K562 (cell line): Measurements from ENCODE around the gene PRDM8. TPM values are rescaled to one million over a fixed set of nuclear protein-coding genes. Genes with fewer than 3 reads are reported as not detected.

Experiments
- ATAC-seq: fragments of 200-7000 bp; cut with Tn5 transposase; 3 replicates; pipeline ENCODE4 v1.9.1; 2020; ENCODE audit warnings: moderate library complexity
- BruUV-seq: library from RNA; stranded (reverse); fragments of 400-500 nt; replicated peaks from 2 replicates; lab custom pipeline; 2021; lab: Mats Ljungman, UMichigan
- CTCF ChIA-PET: fragments of 300-600 bp; formaldehyde crosslinking; extraction: SDS; loops from one replicate; lab custom pipeline; 2021; ENCODE audit warnings: low intra/inter-chr PET ratio; lab: Yijun Ruan, JAX
- POLR2A ChIA-PET: fragments of 300-600, 350-650 bp; sonication (Branson Sonifier 250); formaldehyde crosslinking; extraction: SDS; loops from one replicate; lab custom pipeline; 2021; ENCODE audit warnings: antibody characterized with exemption, inconsistent platforms; lab: Yijun Ruan, JAX
- DNase-seq, 4 experiments: peaks; one replicate each; pipeline versions ENCODE4 v3.0.0 to v3.0.0-alpha.2; 2011 to 2018; ENCODE audit warnings: low spot score in 3 of 4, mixed read lengths in 3 of 4; ENCODE audit errors: extremely low read depth in 1 of 4
- FAIRE-seq: peaks from 2 replicates; lab custom pipeline; 2011; peaks lifted over from hg19 to GRCh38; lab: Jason Lieb, UNC
- H2AFZ ChIP-seq: 2 replicates; pipeline ENCODE4 v1.6.0; 2011; ENCODE audit warnings: low read depth, low read length, control low read depth, inconsistent platforms
- H3K27ac ChIP-seq: fragments of 200-600 bp; 3 replicates; pipeline ENCODE4 v1.8.0; 2011; ENCODE audit warnings: low read depth, mild to moderate bottlenecking, control low read depth, inconsistent platforms, low read length, moderate library complexity, mixed read lengths; ENCODE audit errors: extremely low read depth
- H3K27me3 ChIP-seq, 2 experiments: fragments of 300-600 bp in 1 of 2; 2 replicates in 1 of 2; 3 replicates in 1 of 2; pipeline versions ENCODE4 v1.6.0 to v1.8.0; 2011; ENCODE audit warnings: inconsistent platforms in 2 of 2, low read length in 2 of 2, mild to moderate bottlenecking in 1 of 2, mixed read lengths in 1 of 2, moderate library complexity in 1 of 2; ENCODE audit not compliant: control insufficient read depth in 2 of 2, insufficient read depth in 2 of 2
- H3K36me3 ChIP-seq: fragments of 300-600 bp; 3 replicates; pipeline ENCODE4 v1.8.0; 2011; ENCODE audit warnings: mild to moderate bottlenecking, low read length, inconsistent platforms; ENCODE audit not compliant: control insufficient read depth, insufficient read depth
- H3K4me1 ChIP-seq, 2 experiments: fragments of 200-600 bp in 1 of 2; replicated peaks in 1 of 2; 2 replicates in 1 of 2; 3 replicates in 1 of 2; pipeline versions ENCODE4 v1.5.1 to v1.8.0; 2011; ENCODE audit warnings: inconsistent platforms in 2 of 2, low read length in 2 of 2, mild to moderate bottlenecking in 1 of 2, mixed read lengths in 1 of 2, moderate library complexity in 1 of 2; ENCODE audit not compliant: control insufficient read depth in 2 of 2, insufficient read depth in 2 of 2
- H3K4me2 ChIP-seq: 2 replicates; pipeline ENCODE4 v1.6.1; 2011; ENCODE audit warnings: low read length, control low read depth, inconsistent platforms, mixed read lengths; ENCODE audit not compliant: insufficient read depth
- H3K4me3 ChIP-seq: fragments of 200-600 bp; sonication (generic), shearing (Covaris generic); 2 replicates; pipeline ENCODE4 v1.5.1; 2016; ENCODE audit warnings: control low read depth, inconsistent platforms
- H3K79me2 ChIP-seq: fragments of 200-600 bp; 3 replicates; pipeline ENCODE4 v1.8.0; 2011; ENCODE audit warnings: low read length, inconsistent platforms; ENCODE audit not compliant: control insufficient read depth, insufficient read depth
- H3K9ac ChIP-seq, 2 experiments: 2 replicates each; pipeline versions ENCODE4 v1.6.0 to v1.6.1; 2011; ENCODE audit warnings: low read depth in 2 of 2, low read length in 2 of 2, control low read depth in 1 of 2, inconsistent platforms in 1 of 2, mild to moderate bottlenecking in 1 of 2, mixed read lengths in 1 of 2; ENCODE audit not compliant: insufficient read depth in 1 of 2
- H3K9me1 ChIP-seq: one replicate; pipeline ENCODE4 v1.6.0; 2011; ENCODE audit warnings: inconsistent platforms, mild to moderate bottlenecking, low read length, moderate library complexity; ENCODE audit not compliant: control insufficient read depth, insufficient read depth
- H3K9me3 ChIP-seq: replicated peaks from 2 replicates; pipeline ENCODE4 v1.5.1; 2011; ENCODE audit warnings: low read depth, low read length, inconsistent platforms; ENCODE audit not compliant: control insufficient read depth, insufficient read depth
- H4K20me1 ChIP-seq: replicated peaks from 2 replicates; pipeline ENCODE4 v1.6.1; 2011; ENCODE audit warnings: low read length, inconsistent platforms, mixed read lengths; ENCODE audit not compliant: control insufficient read depth, insufficient read depth
- ARID1B ChIP-seq: fragments of 450-650 bp; IDR thresholded peaks from 2 replicates; pipeline ENCODE4 v1.6.1; 2016; ENCODE audit warnings: antibody characterized with exemption, mild to moderate bottlenecking, inconsistent platforms
- CBFA2T3 ChIP-seq: fragments of 450-650 bp; IDR thresholded peaks from 2 replicates; pipeline ENCODE4 v1.6.1; 2017
- CTBP1 ChIP-seq: fragments of 450-650 bp; IDR thresholded peaks from 2 replicates; pipeline ENCODE4 v1.6.1; 2016; ENCODE audit warnings: borderline replicate concordance
- DDX20 ChIP-seq: fragments of 450-650 bp; IDR thresholded peaks from 2 replicates; pipeline ENCODE4 v1.6.1; 2016; ENCODE audit warnings: missing genetic modification characterization, low read depth, mild to moderate bottlenecking, missing compliant biosample characterization, moderate library complexity
- HDAC1 ChIP-seq, 2 experiments: fragments of 450-650 bp; IDR thresholded peaks; 2 replicates each; pipeline ENCODE4 v1.6.1; 2016 to 2017; ENCODE audit warnings: inconsistent platforms in 1 of 2, mild to moderate bottlenecking in 1 of 2, moderate library complexity in 1 of 2
- MTA3 ChIP-seq: fragments of 450-650 bp; formaldehyde crosslinking; IDR thresholded peaks from 2 replicates; pipeline ENCODE4 v1.6.1; 2017; ENCODE audit warnings: mild to moderate bottlenecking, borderline replicate concordance
- NCOR1 ChIP-seq: fragments of 450-650 bp; IDR thresholded peaks from 2 replicates; pipeline ENCODE4 v1.6.1; 2016; ENCODE audit warnings: mild to moderate bottlenecking, moderate library complexity
- NFE2 ChIP-seq: IDR thresholded peaks from 2 replicates; pipeline ENCODE4 v1.6.1; 2014; ENCODE audit warnings: antibody characterized with exemption, low read depth
- NFIC ChIP-seq: fragments of 450-650 bp; IDR thresholded peaks from 2 replicates; pipeline ENCODE4 v1.6.1; 2017; ENCODE audit warnings: mild to moderate bottlenecking, inconsistent platforms
- NFYB ChIP-seq: IDR thresholded peaks from 2 replicates; pipeline ENCODE4 v1.6.1; 2011; ENCODE audit warnings: mild to moderate bottlenecking, moderate library complexity; ENCODE audit not compliant: insufficient read length; ENCODE audit errors: extremely low read depth
- PCBP2 ChIP-seq: fragments of 200-400 bp; formaldehyde crosslinking; IDR thresholded peaks from 2 replicates; pipeline ENCODE4 v1.6.1; 2018; ENCODE audit warnings: low read length, low read depth, mild to moderate bottlenecking, moderate library complexity; ENCODE audit not compliant: poor library complexity, severe bottlenecking
- POLR2AphosphoS5 ChIP-seq: IDR thresholded peaks from 2 replicates; pipeline ENCODE4 v1.6.1; 2011; ENCODE audit warnings: mild to moderate bottlenecking, low read depth, low read length, moderate library complexity; ENCODE audit not compliant: control insufficient read depth, insufficient read depth
- RBBP5 ChIP-seq: fragments of 200-600 bp; sonication (generic); IDR thresholded peaks from 2 replicates; pipeline ENCODE4 v1.6.1; 2012; ENCODE audit warnings: borderline replicate concordance, mild to moderate bottlenecking, low read length, control low read depth, inconsistent platforms; ENCODE audit not compliant: insufficient read depth, poor library complexity, severe bottlenecking
- RCOR1 ChIP-seq, 2 experiments: IDR thresholded peaks; 2 replicates each; pipeline ENCODE4 v1.6.1; 2012; ENCODE audit warnings: low read depth in 2 of 2, low read length in 2 of 2, borderline replicate concordance in 1 of 2, improper control_type of control experiment in 1 of 2
- SMARCA4 ChIP-seq: fragments of 450-650 bp; IDR thresholded peaks from 2 replicates; pipeline ENCODE4 v1.6.1; 2016
- SMARCE1 ChIP-seq: fragments of 450-650 bp; IDR thresholded peaks from 2 replicates; pipeline ENCODE4 v1.7.1; 2016; ENCODE audit warnings: mild to moderate bottlenecking
- TAL1 ChIP-seq: fragments of 450-650 bp; IDR thresholded peaks from 2 replicates; pipeline ENCODE4 v1.6.1; 2016; ENCODE audit warnings: mild to moderate bottlenecking
- TCF3 ChIP-seq: sonication (generic); formaldehyde crosslinking; IDR thresholded peaks from 2 replicates; pipeline ENCODE4 v1.4.0; 2020; ENCODE audit warnings: mild to moderate bottlenecking, missing genetic modification reagents
- TEAD4 ChIP-seq, 2 experiments: sonication (generic) in 1 of 2; formaldehyde crosslinking in 1 of 2; IDR thresholded peaks; 2 replicates each; pipeline versions ENCODE4 v1.6.1 to v1.8.0; 2012 to 2022; ENCODE audit warnings: borderline replicate concordance in 1 of 2, inconsistent platforms in 1 of 2, low read length in 1 of 2, mild to moderate bottlenecking in 1 of 2, missing genetic modification reagents in 1 of 2
- ZBED1 ChIP-seq: IDR thresholded peaks from 2 replicates; pipeline ENCODE4 v1.6.1; 2014
- ZBTB2 ChIP-seq: fragments of 450-650 bp; IDR thresholded peaks from 2 replicates; pipeline ENCODE4 v1.6.1; 2016; ENCODE audit warnings: antibody characterized with exemption
- ZNF24 ChIP-seq: fragments of 450-650 bp; IDR thresholded peaks from 2 replicates; pipeline ENCODE4 v1.6.1; 2016
- ZNF507 ChIP-seq: conservative IDR thresholded peaks from 2 replicates; pipeline ENCODE4 v1.6.1; 2017; ENCODE audit warnings: missing genetic modification characterization, missing compliant biosample characterization
- WGBS: fragments of 100-300 bp; shearing (Covaris generic); methylation state at CpG from one replicate; pipeline ENCODE4 v1.1.6; 2016; ENCODE audit warnings: low coverage, mixed read lengths; ENCODE audit not compliant: insufficient coverage; ENCODE audit errors: missing lambda C conversion rate; 5-methylcytosine and 5-hydroxymethylcytosine counted together
- in situ Hi-C: fragments of 300-500 bp; cut with MboI; formaldehyde crosslinking; loops from 4 replicates; pipeline ENCODE4 v1.15.0; 2018; ENCODE audit warnings: inconsistent platforms, mixed read lengths
- intact Hi-C: fragments of 100-400 bp; cut with micrococcal nuclease; formaldehyde crosslinking; loops from 2 replicates; pipeline ENCODE4 v1.14.2; 2022
- polyA plus RNA-seq, 8 experiments: library from polyadenylated mRNA; depleted of rRNA in 4 of 8; stranded (reverse) in 5 of 8; unstranded in 3 of 8; fragments of >200 nt; fragmentation: Nextera tagmentation in 2 of 8; fragmentation: Illumina TruSeq in 1 of 8; extraction: Ambion mirVana in 2 of 8; extraction: Trizol in 1 of 8; gene quantifications; 2 replicates each; pipeline versions ENCODE4 v1.2.1 to v1.2.3, GENCODE V29; 2011 to 2014; ENCODE audit warnings: inconsistent platforms in 1 of 8, missing spikeins in 1 of 8
- total RNA-seq, 7 experiments: library from RNA; depleted of rRNA in 6 of 7; stranded (reverse); fragments of >200 nt in 6 of 7; fragmentation: Illumina TruSeq in 2 of 7; extraction: Trizol in 2 of 7; gene quantifications; 2 replicates each; pipeline versions ENCODE4 v1.2.1 to v1.2.3, GENCODE V29; 2011 to 2021; ENCODE audit warnings: low replicate concordance in 1 of 7

PRDM8 gene
- total and polyA plus RNA-seq, 9 of the 15 experiments (the other 6 are each of a cell fraction or from before 2014, with no cell fraction given), result 0.40 TPM; not detected in 8

GRCh38 chr4:80219301-80220025 lies 22.2 kb downstream of the PRDM8 start:
- Histone ChIP-seq H3K27me3 (no peaks in the 10 kb centered on the region), H2AFZ (peak overlapping the region; percentile 33), H3K9me1 (no peaks in the 10 kb centered on the region), H3K9me3 (no peaks in the 10 kb centered on the region), H3K4me2 (no peak overlapping the region), H3K4me1 (peaks cover 0 to 6% of the 10 kb centered on the region in 2 experiments; a peak in 2 of 5 replicates), H3K9ac (no peak overlapping the region), H3K4me3 (no peak overlapping the region), H3K27ac (no peak overlapping the region), H3K79me2 (no peaks in the 10 kb centered on the region), H3K36me3 (no peaks in the 10 kb centered on the region), H4K20me1 (no peaks in the 10 kb centered on the region)
- in situ Hi-C loops (no loop called here), intact Hi-C loops (loop anchor here (5.0 to 10.0 kb wide), 2 partner anchors 645 to 1177 kb away; no protein-coding TSS in a partner anchor)
- peak; percentile 94 for ATAC-seq
- DNase-seq, result peak in 3 of 4 experiments; percentile 25 to 78 (median 58)
- ChIA-PET CTCF (interaction anchor here (1.0 kb wide), 1 partner anchor 141 kb away, joined by 3 read pairs; no protein-coding TSS in a partner anchor), POLR2A (interaction anchor here (0.6 to 1.3 kb wide), 4 partner anchors 12 to 148 kb away, joined by 3 to 5 read pairs (median 4); no protein-coding TSS in a partner anchor)
- peak; percentile 92 for FAIRE-seq
- no TSS peak for BruUV-seq
- 17% methylated on average over 5 of the region's 5 CpGs for whole genome bisulfite sequencing
- TF ChIP-seq NFYB, result no peak
- 0 out of 2 replicates have a peak, but pooled peaks have one; percentile 31 for TF ChIP-seq MTA3
- TF ChIP-seq DDX20, result no peak
- TF ChIP-seq NFE2, result peak; percentile 64; the same call in 1 of the 2 replicates
- TF ChIP-seq TCF3 (CRISPR knock-in tag), result peak; percentile 68
- TF ChIP-seq PCBP2, result no peak
- peak in 1 of 2 experiments; percentile 84; a peak in 2 of 4 replicates for TF ChIP-seq RCOR1 (IDR thresholded peaks at IDR 0.05; ENCODE audit: borderline replicate concordance in 1 of 2, low read depth in 2 of 2, low read length in 2 of 2)
- no peak for TF ChIP-seq ZBED1
- TF ChIP-seq POLR2AphosphoS5, result 0 out of 2 replicates have a peak, but pooled peaks have one; percentile 20
- TF ChIP-seq ZNF507 (tag), result no peak
- TF ChIP-seq ZNF24, result no peak
- TF ChIP-seq ZBTB2, result no peak
- TF ChIP-seq HDAC1 (IDR thresholded peaks at IDR 0.05), result peak in 1 of 2 experiments; percentile 40; a peak in 1 of 4 replicates
- peak; percentile 65; the same call in 1 of the 2 replicates for TF ChIP-seq CTBP1
- peak; percentile 57; the same call in 1 of the 2 replicates for TF ChIP-seq SMARCE1
- peak; percentile 50; the same call in 1 of the 2 replicates for TF ChIP-seq TAL1
- peak; percentile 63 for TF ChIP-seq SMARCA4
- 0 out of 2 replicates have a peak, but pooled peaks have one; percentile 3 for TF ChIP-seq NCOR1
- peak; percentile 87 for TF ChIP-seq NFIC
- peak; percentile 67 for TF ChIP-seq TEAD4 (IDR thresholded peaks at IDR 0.05; ENCODE audit: low read length)
- TF ChIP-seq TEAD4 (CRISPR knock-in tag; IDR thresholded peaks at IDR 0.05; ENCODE audit: borderline replicate concordance), result no peak
- TF ChIP-seq ARID1B, result peak; percentile 78
- TF ChIP-seq CBFA2T3, result peak; percentile 74
- TF ChIP-seq RBBP5, result no peak
